PC-3 (cell line): ENCODE data around the gene NEDD4L.

Source experiments
- EZH2 ChIP-seq: fragments of 300-600 bp; sonication (generic); IDR thresholded peaks from one replicate; pipeline ENCODE4 v1.6.1; 2017; ENCODE audit warnings: antibody characterized with exemption, mild to moderate bottlenecking, low read length; ENCODE audit not compliant: unreplicated experiment
- TF ChIP-seq, protein P1 (sequence below): fragments of 300-600 bp; sonication (generic); conservative IDR thresholded peaks from 2 replicates; pipeline ENCODE4 v1.5.1; 2017; ENCODE audit warnings: antibody characterized with exemption, low read depth, mild to moderate bottlenecking, low read length

DNA sequence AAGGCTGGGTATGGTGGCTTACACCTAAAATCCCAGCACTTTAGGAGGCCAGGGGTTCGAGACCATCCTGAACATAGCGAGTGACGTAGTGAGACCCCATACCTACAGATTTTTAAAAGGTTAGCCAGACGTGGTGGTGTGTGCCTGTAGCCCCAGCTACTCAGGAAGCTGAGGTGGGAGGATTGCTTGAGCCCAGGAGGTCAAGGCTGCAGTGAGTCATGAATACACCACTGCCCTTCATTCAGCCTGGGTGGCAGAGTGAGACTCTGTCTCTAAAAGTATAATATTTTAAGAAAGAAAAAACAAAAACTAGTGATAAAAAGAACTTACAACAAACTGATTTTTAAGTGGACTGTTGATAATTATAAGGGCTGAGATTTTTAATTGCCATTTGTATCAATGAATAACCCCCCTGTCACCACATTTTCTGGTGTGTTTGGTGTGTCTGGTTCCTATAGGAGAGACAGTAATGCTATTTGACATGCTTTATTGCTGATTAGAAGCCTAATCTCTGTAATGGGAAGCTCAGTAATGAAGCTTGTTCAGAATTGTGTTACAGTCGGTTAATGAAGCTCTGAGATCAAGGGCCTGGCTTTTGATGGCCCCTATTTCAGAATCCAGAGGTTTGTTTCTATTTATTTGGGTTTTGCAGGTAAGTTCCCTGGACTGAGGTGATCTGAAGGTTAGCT is 147.0 kb downstream of the NEDD4L start:
- TF ChIP-seq, protein P1, sequence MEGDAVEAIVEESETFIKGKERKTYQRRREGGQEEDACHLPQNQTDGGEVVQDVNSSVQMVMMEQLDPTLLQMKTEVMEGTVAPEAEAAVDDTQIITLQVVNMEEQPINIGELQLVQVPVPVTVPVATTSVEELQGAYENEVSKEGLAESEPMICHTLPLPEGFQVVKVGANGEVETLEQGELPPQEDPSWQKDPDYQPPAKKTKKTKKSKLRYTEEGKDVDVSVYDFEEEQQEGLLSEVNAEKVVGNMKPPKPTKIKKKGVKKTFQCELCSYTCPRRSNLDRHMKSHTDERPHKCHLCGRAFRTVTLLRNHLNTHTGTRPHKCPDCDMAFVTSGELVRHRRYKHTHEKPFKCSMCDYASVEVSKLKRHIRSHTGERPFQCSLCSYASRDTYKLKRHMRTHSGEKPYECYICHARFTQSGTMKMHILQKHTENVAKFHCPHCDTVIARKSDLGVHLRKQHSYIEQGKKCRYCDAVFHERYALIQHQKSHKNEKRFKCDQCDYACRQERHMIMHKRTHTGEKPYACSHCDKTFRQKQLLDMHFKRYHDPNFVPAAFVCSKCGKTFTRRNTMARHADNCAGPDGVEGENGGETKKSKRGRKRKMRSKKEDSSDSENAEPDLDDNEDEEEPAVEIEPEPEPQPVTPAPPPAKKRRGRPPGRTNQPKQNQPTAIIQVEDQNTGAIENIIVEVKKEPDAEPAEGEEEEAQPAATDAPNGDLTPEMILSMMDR: no peak
- TF ChIP-seq EZH2: no peak
